Renal cortical epithelial cell (primary cell): Measurements from ENCODE around the gene JKAMP. TPM values are rescaled to one million over a fixed set of nuclear protein-coding genes. Genes with fewer than 3 reads are reported as not detected.

ENCODE experiments used
- DNase-seq: peaks from one replicate; pipeline ENCODE4 v3.0.0-alpha.2; 2011; ENCODE audit warnings: low read depth
- total RNA-seq: library from RNA; depleted of rRNA; stranded (reverse); fragments of >200 nt; gene quantifications from 2 replicates; pipeline ENCODE4 v1.2.3, GENCODE V29; 2014

Gene JKAMP
- total RNA-seq, 1 donor from 2014 or later: 162 TPM

GRCh38 chr14:59481407-59481806 is 2.9 kb upstream of the JKAMP start:
- DNase-seq: no peak

GRCh38 chr14:59481871-59482540 is 2.3 kb upstream of the JKAMP start:
- peak; percentile 55 for DNase-seq

GRCh38 chr14:59482541-59483331 is 1.6 kb upstream of the JKAMP start:
- DNase-seq: peak; percentile 98

- DNase-seq: peak; percentile 87
Observed at GRCh38 chr14:59483363-59483762, 954 bp upstream of the JKAMP start.

DNA sequence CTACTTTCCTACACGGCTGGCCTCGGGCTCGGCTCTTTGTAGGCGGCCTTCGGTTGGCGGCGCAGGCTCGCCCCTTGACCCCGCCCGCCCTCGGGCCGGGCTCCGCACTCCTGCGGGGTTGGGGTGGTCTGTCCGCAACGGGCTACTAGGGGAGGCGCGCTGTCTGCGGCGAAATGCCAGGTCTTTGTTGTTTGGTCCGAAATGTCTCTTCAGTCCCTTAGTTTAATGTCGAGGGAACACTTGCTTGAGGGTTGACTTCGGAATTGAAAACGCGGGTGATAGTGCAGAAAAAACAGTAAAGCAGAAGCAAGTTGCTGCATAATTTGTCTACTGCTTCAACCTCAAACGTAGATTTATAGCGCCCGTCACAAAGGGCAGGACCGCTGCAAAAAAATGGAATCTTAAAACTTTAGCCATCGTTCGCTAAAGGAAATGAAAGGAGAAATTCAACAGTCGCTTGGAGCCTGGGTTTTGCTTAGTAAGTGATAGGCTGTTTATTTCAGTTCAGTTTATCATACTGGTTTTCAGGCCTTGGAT is 390 bp downstream of the JKAMP start:
- peak; percentile 23 for DNase-seq

- DNase-seq: no peak
Observed at GRCh38 chr14:59490756-59491155, 6.4 kb downstream of the JKAMP start.

DNA sequence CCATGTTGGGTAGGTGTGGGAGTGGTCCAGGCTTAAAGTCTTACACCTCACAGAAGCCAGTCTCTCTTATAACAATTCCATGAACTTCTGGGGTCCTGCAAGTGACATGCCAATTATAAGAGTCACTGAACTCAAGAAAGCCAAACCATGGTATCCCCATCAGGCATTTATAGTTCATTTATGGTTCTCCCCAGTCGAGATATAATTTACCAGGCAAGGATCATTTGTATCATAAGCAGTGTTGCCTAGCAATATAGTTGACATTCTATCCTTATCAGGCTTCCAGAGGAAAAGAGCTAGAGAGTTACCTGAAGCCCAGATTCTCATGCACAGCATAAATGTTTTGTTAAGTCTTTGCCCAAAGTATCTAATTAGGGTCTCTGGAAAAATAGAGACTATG is 8.1 kb downstream of the JKAMP start:
- DNase-seq: no peak

GRCh38 chr14:59500732-59501131 is 16.4 kb downstream of the JKAMP start:
- DNase-seq: no peak

DNA sequence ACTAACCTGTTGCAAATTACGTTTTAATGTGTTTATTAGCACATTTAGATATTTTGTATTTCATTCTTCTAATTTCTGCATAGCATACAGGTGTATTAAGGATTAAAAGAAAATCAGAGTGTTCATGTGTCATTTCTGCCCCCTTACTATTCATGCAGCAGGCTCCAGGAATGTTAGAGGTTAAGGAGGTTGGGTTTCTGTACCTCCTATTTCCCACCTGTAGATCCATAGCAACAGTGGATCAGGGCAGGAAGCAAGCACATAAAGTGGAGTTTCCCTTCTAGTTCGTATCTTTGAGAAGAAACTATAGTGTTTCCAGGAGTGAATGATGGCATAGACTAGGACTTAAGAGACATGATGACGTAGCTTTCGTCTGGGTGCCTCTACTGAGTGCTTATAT is 18.9 kb downstream of the JKAMP start:
- DNase-seq: no peak

DNA sequence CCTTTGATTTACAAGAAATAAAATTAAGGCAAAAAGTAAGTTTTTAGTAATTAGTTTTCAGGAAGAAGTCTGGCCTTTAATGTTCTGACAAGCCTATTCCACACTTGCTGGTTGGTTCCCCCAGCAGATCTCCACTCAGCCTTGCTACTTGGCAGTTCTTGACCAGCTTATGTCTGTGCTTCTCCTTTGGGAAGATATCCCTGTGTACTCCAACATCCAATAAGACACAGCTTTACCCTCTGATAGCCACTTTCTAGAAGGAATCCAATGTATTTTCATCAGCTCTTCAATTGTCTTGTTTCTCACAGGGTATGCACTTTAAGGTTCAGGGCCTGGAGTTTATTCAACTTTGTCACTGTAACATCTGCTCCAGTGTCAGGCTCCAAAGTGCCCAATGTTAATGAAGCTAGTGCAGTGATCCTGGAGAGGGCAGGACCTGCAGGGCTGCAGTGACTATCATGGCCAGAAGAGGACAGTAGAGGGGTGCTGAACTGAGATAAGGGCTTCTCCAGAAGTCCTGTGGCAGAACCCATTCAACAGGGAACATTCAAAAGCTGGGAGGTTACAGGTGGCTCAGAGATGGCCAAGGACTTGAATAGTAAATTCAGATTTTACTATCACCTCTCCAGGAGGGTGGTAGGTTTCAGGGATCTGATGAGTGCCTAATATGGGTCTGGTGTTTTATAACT is 22.9 kb downstream of the JKAMP start:
- DNase-seq: peak; percentile 51

- no peak for DNase-seq
Observed at GRCh38 chr14:59507752-59508103, 23.4 kb downstream of the JKAMP start.

- no peak for DNase-seq
Observed at GRCh38 chr14:59509101-59509500, 24.8 kb downstream of the JKAMP start.

- no peak for DNase-seq
Observed at GRCh38 chr14:59510001-59510400, 25.7 kb downstream of the JKAMP start.

DNA sequence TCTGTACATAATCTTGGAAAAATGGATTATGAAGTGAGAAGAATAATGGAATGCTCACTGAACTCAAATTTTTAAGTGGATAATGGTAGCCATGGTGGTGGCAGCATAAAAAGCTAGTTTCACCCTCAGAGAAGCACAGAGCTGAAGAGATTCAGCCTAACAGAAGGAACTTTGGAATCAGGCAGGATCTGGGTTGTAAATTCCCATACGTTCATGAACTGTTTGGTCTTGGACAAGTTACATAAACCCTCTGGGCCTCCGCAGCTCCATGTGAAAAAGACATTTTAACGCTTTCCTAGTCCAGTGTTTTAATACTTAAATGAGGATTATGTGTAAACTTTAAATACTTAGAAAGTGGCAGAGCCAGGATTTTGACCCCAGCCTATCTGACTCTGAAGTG is 26.6 kb downstream of the JKAMP start:
- no peak for DNase-seq

DNA sequence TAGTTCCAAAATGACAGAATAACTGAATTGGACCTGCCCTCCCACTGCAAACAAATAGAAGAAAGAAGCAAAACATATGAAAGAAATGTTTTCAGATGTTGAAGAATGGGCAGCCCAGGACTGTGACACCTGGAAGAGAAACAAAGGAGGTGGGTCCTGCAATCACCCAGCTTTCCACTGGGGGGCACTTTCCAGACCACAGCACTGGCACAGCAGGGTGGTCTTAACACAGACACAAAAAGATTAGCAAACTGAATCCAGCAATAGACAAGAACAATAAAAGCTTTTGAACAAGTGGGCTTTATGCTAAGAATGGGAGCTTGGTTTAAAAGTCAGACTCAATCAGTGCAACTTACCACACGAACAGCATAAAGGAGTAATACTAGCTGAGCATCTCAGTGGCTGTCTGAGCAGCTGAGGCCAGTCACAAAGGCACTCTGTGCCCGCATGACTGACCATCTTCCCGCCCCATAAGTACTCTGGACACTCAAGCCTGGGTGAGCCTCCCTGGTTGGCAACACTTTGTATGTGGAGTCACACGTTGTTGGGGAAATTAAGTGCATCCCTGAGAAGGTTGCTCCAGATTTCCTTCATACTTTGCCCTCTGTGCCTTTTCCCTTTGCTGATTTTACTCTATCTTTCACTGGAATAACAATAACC is 27.7 kb downstream of the JKAMP start:
- peak; percentile 26 for DNase-seq

DNA sequence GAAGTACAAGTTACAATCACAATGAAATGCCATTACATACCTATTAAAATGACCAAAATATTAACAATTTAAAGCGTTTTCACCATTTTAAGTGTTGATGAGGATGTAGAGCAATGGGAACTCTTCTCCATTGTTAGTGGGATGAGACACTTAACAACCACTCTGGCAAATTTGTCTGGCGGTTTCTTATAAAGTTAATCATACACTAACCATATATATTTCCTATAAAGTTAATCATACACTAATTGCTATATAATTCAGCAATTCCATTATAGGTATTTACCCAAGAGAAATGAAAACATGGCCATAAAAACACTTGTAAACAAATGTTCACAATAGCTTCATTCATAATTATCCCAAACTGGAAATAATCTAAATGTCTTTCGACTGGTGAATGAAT is 35.9 kb downstream of the JKAMP start:
- DNase-seq: no peak

GRCh38 chr14:59529189-59529588 is 44.9 kb downstream of the JKAMP start:
- DNase-seq: no peak

GRCh38 chr14:59530349-59530748 is 46.0 kb downstream of the JKAMP start:
- no peak for DNase-seq

DNA sequence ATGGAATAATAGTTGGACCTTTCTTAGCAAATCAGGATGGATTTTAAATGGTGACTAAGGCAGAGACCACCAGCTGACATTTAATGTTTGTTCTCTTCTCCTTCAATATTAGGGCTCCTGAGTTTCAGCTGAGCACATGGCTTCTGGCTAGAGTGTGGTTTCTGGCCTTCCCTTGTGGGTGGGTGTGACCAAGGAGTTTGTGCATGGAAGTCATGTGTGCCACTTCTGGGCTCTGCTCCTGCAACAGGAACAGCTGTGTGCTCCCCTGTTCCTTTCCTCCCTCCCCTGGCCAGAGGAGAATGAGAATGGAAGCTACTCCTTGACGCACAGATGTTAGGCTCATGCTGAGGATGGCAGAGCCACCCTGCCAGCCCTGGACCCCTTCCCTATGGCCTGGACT is 48.1 kb downstream of the JKAMP start:
- no peak for DNase-seq

GRCh38 chr14:59534361-59534987 is 50.2 kb downstream of the JKAMP start:
- no peak for DNase-seq

- no peak for DNase-seq
Observed at GRCh38 chr14:59537476-59537875, 53.2 kb downstream of the JKAMP start.

DNA sequence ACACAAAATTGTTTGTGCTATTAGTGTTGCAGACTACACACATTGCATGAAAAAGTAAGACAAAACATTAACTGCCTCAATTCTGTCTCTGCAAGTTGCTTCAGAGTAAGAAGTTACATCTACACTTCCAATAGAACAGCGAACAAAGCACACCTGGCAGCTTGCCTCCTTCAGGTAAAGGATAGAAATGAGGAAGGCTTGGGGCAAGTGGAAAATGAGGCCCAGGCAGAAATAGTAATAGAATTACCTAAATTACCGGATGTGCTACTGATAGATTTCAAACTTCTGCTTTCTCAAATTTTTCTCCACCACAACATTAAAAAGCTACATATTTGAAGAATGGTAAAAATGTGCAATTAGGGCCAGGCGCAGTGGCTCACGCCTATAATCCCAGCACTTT is 54.6 kb downstream of the JKAMP start:
- no peak for DNase-seq
